Heart right ventricle (tissue), 16 donors: ENCODE measurements around the gene CDK5. TPM values are rescaled to one million over a fixed set of nuclear protein-coding genes. Genes with fewer than 3 reads are reported as not detected.
A peak's percentile ranks its signal among the peaks of the same experiment; 100 is the strongest.

Experiments used
- ATAC-seq, 8 donors: fragments of 200-7000 bp; cut with Tn5 transposase; one replicate each; pipeline ENCODE4 v1.9.1; 2020; ENCODE audit warnings: mild to moderate bottlenecking in 8 of 8, moderate library complexity in 8 of 8, moderate number of reproducible peaks in 1 of 8
- DNase-seq, 2 donors: peaks; one replicate each; pipeline ENCODE4 v3.0.0-alpha.2; 2020
- H3K27ac ChIP-seq, 10 donors: fragments of 200-600 bp; sonication (generic) in 2 of 10; one replicate each; pipeline versions ENCODE4 v1.5.0 to v1.8.0; 2020 to 2022; ENCODE audit warnings: mild to moderate bottlenecking in 3 of 10
- H3K27me3 ChIP-seq, 7 donors: fragments of 200-600 bp; one replicate each; pipeline ENCODE4 v1.8.0; 2021 to 2022; ENCODE audit warnings: mild to moderate bottlenecking in 2 of 7
- H3K36me3 ChIP-seq, 9 donors: fragments of 200-600 bp; sonication (generic) in 1 of 9; one replicate each; pipeline versions ENCODE4 v1.5.0 to v1.8.0; 2020 to 2022; ENCODE audit warnings: mild to moderate bottlenecking in 2 of 9
- H3K4me1 ChIP-seq, 9 donors: fragments of 200-600 bp; sonication (generic) in 1 of 9; one replicate each; pipeline versions ENCODE4 v1.5.0 to v1.8.0; 2020 to 2022; ENCODE audit warnings: mild to moderate bottlenecking in 4 of 9
- H3K4me3 ChIP-seq, 10 donors: fragments of 200-600 bp; sonication (generic) in 2 of 10; one replicate each; pipeline versions ENCODE4 v1.5.0 to v1.8.0; 2020 to 2022; ENCODE audit warnings: mild to moderate bottlenecking in 7 of 10, moderate library complexity in 2 of 10
- H3K9me3 ChIP-seq, 11 donors: fragments of 200-600 bp in 10 of 11; sonication (generic) in 2 of 11; one replicate each; pipeline versions ENCODE4 v1.5.0 to v1.8.0; 2013 to 2022; ENCODE audit warnings: mild to moderate bottlenecking in 2 of 11, control low read depth in 1 of 11, moderate library complexity in 1 of 11
- CTCF ChIP-seq, 9 donors: fragments of 200-600 bp; sonication (generic) in 2 of 9; IDR thresholded peaks; one replicate each; pipeline versions ENCODE4 v1.5.0 to v1.8.0; 2021 to 2022; ENCODE audit warnings: antibody characterized with exemption in 9 of 9, mild to moderate bottlenecking in 5 of 9, moderate library complexity in 1 of 9
- WGBS, 2 donors: extraction: QIAGEN DNeasy Blood & Tissue Kit; methylation state at CpG; one replicate each; pipeline ENCODE4 v1.1.7; 2013; ENCODE audit warnings: inconsistent platforms in 1 of 2; 5-methylcytosine and 5-hydroxymethylcytosine counted together
- intact Hi-C, 10 donors: fragments of 100-400 bp; cut with DNase I; formaldehyde crosslinking; loops; one replicate each; pipeline versions ENCODE4 v1.11.1 to v1.14.2; 2022
- polyA plus RNA-seq, 2 donors: library from polyadenylated mRNA; stranded (reverse); fragments of 200-250 nt; gene quantifications; one replicate each; pipeline ENCODE4 v1.2.3, GENCODE V29; 2013
- total RNA-seq, 10 donors: library from RNA; stranded (reverse); fragmentation: NEBNext Ultra II Directional in 3 of 10; extraction: Animal tissue kit (Norgen Biotek cat#: 25700) in 3 of 10; gene quantifications; one replicate each; pipeline versions ENCODE4 v1.2.1 to v1.2.4, GENCODE V29; 2021 to 2023
- donor health status: Arrhythmogenic right ventricular cardiomyopathy.
- donor health status: ischemic (EF 13 %, LVEDD 7.1; RV severe dilation, severe dysfunction).
- donor health status: healthy with polysubstance abuse.
- donor health status: DM: no; HTN: yes; CAD: no.
- donor health status: DM: no; HTN: no; CAD: no.
- donor health status: ischemic (EF 25% LVEDD 6.9; RV normal size, moderate dysfunction).
- donor health status: ischemic (EF 25% LVEDD 5.7; RV mildly dilated, moderate dysfunction).
- donor health status: healthy.
- donor health status: DM: yes; HTN: yes; CAD: no.
- donor health status: Ischemic cardiomyopathy.
- donor health status: ischemic (EF 35%, LVEDD 5.7; RV mildly dilated, moderate dysfunction).
- donor health status: nonischemic (EF 11% LVEDD 7.7; RV severe dilation, severe dysfunction).
- donor health status: DM: yes; HTN: yes; CAD: no.
- donor health status: PGD.
- donor health status: ischemic (EF 29% LVEDD 5.4; RV normal size, mild dysfunction).
- donor health status: nonischemic (EF 23%, LVEDD 6.1; RV moderate dilation, normal function).

CDK5 gene
- total and polyA plus RNA-seq, 12 donors, result 5.0 to 11.3 (median 7.6) TPM

GRCh38 chr7:151059367-151060112 lies 1.8 kb upstream of the CDK5 start, which contains the start of gene SLC4A2:
SLC4A2 (plus strand) TSS chr7:151059589; CDS start chr7:151061988, 2,399 bp downstream.
- intact Hi-C loops, result loop anchor here in 8 of 10 donors (1.0 to 10.0 kb wide), 7 partner anchors 21 to 55 kb away; partner anchors contain the start of genes FASTK (in 5 of the 8), ABCB8 (in 2 of the 8) and AGAP3 (in 1 of the 8)
- 1% methylated on average over 61 to 75 of the region's 75 CpGs for WGBS, 2 donors
- H3K4me3 ChIP-seq, result peak within 1 kb of the TSS; percentile 70 to 95 (median 88)

GRCh38 chr7:151058781-151059366 lies 1.2 kb upstream of the CDK5 start:
- WGBS, 2 donors, result 4 to 7% methylated on average over 18 of the region's 18 CpGs
- Histone ChIP-seq H3K27me3 (no peaks in the 10 kb centered on the region), H3K4me1 (peaks cover 34 to 60% (median 55%) of the 10 kb centered on the region in 9 donors), H3K27ac (peak overlapping the region; percentile 94 to 98 (median 97)), H3K36me3 (peaks cover 0 to 9% (median 0%) of the 10 kb centered on the region in 9 donors), H3K9me3 (no peaks in the 10 kb centered on the region), H3K4me3 (peak overlapping the region; percentile 70 to 95 (median 88))
- TF ChIP-seq CTCF (IDR thresholded peaks at IDR 0.05), result no peak
- no peak for ATAC-seq
- no peak for DNase-seq
- intact Hi-C loops, result loop anchor here in 8 of 10 donors (1.0 to 10.0 kb wide), 6 partner anchors 22 to 56 kb away; partner anchors contain the start of genes FASTK (in 5 of the 8), ABCB8 (in 3 of the 8) and AGAP3 (in 1 of the 8)

More at GRCh38 chr7:151059367-151060112, 1.8 kb upstream of the CDK5 start, which contains the start of gene SLC4A2:
- peaks cover 34 to 60% (median 55%) of the 10 kb centered on the region in 9 donors for H3K4me1 ChIP-seq
- ATAC-seq (peak; percentile 56 to 76 (median 63)), DNase-seq (peak; percentile 84 to 86)
- H3K27ac ChIP-seq, result peak within 1 kb of the TSS; percentile 94 to 98 (median 97)
- H3K27me3 ChIP-seq, result no peaks in the 10 kb centered on the region
- peaks cover 0 to 15% (median 3%) of the 10 kb centered on the region in 9 donors for H3K36me3 ChIP-seq
- peak; percentile 15 to 72 (median 57) for TF ChIP-seq CTCF (IDR thresholded peaks at IDR 0.05)
- no peaks in the 10 kb centered on the region for H3K9me3 ChIP-seq

DNA sequence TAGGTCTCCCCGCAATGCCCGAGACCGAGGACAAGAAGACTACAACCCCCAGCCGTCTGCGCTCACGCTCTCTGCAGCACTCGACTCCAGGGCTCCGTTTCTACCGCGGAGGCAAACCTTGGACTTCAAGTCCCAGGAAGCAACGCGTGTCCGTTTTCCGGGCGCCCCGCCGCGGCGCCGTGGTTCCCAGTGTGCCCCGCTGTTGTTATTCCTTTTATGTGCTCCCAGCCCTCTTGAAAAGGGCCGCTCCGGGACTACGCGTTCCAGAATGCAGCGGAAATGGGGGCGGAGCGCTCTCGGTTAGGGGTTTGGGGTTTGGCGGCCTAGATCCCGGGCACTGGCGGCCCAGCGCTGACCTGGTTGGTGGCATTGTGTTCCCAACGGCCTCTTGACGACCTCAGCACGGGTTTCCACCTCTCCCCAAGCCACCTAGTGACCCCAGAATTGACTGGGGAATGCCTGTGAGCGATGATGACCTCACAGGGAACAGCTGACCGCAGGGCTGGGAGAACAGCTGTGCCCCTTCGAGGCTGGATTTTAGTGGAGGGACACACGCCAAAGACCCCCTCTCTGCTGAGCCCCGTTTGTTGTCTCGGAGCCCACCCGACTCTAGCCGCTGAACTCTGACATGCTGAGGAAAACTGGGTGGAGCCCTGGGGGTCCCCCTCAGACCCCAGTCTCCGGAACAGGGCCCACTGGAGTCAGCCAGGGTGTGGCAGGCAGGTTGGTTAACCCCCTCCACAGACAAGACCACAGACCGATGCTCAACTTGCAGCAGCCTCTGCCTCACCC lies 488 bp upstream of the CDK5 start:
- intact Hi-C loops, result loop anchor here in 7 of 10 donors (1.0 to 10.0 kb wide), 6 partner anchors 23 to 57 kb away; partner anchors contain the start of genes FASTK (in 5 of the 7), ABCB8 (in 2 of the 7) and AGAP3 (in 1 of the 7)

More for the DNA sequence above, 488 bp upstream of the CDK5 start:
- peaks cover 33 to 55% (median 50%) of the 10 kb centered on the region in 9 donors for H3K4me1 ChIP-seq
- WGBS, 2 donors, result 1 to 2% methylated on average over 46 of the region's 46 CpGs
- H3K36me3 ChIP-seq, result peaks cover 0 to 12% (median 0%) of the 10 kb centered on the region in 9 donors
- peak in 1 of 9 donors; percentile 18 for TF ChIP-seq CTCF (IDR thresholded peaks at IDR 0.05)
- peak overlapping the region; percentile 22 to 95 (median 88) for H3K4me3 ChIP-seq
- no peaks in the 10 kb centered on the region for H3K27me3 ChIP-seq
- DNase-seq (peak; percentile 98 to 99), ATAC-seq (peak; percentile 89 to 93 (median 90))
- peak overlapping the region; percentile 94 to 98 (median 97) for H3K27ac ChIP-seq
- H3K9me3 ChIP-seq, result no peaks in the 10 kb centered on the region
